NB4 (cell line): ENCODE results near the gene VENTX.

Source experiments
- DNase-seq: peaks from one replicate; pipeline ENCODE4 v3.0.0; 2010; ENCODE audit warnings: low read depth
- H3K4me3 ChIP-seq: one replicate; pipeline ENCODE4 v1.5.1; 2011; ENCODE audit warnings: mild to moderate bottlenecking, low read depth, low read length, moderate library complexity
- CTCF ChIP-seq: IDR thresholded peaks from one replicate; pipeline ENCODE4 v1.5.1; 2012; ENCODE audit warnings: low read depth, low read length
- MAX ChIP-seq: IDR thresholded peaks from 2 replicates; pipeline ENCODE4 v1.6.1; 2011; ENCODE audit warnings: low read depth, low read length
- MYC ChIP-seq: IDR thresholded peaks from 2 replicates; pipeline ENCODE4 v1.6.1; 2011; ENCODE audit warnings: low read depth, low read length
- POLR2A ChIP-seq: IDR thresholded peaks from 2 replicates; pipeline ENCODE4 v1.6.1; 2011; ENCODE audit warnings: mild to moderate bottlenecking; ENCODE audit not compliant: insufficient read length; ENCODE audit errors: extremely low read depth

Gene VENTX

GRCh38 chr10:133200621-133201031 lies 37.0 kb upstream of the VENTX start:
- no peak overlapping the region for H3K4me3 ChIP-seq
- TF ChIP-seq POLR2A (no peak), CTCF (no peak), MAX (no peak), MYC (no peak)
- DNase-seq = no peak

- TF ChIP-seq MYC = no peak
- TF ChIP-seq POLR2A = no peak
- TF ChIP-seq MAX = no peak
- no peak for TF ChIP-seq CTCF
- no peak overlapping the region for H3K4me3 ChIP-seq
- DNase-seq = no peak
Observed at GRCh38 chr10:133201151-133201947, 36.3 kb upstream of the VENTX start.

- no peak for DNase-seq
- no peak overlapping the region for H3K4me3 ChIP-seq
- TF ChIP-seq CTCF = no peak
- TF ChIP-seq MAX = no peak
- no peak for TF ChIP-seq POLR2A
- no peak for TF ChIP-seq MYC
Observed at GRCh38 chr10:133201948-133202725, 35.5 kb upstream of the VENTX start.

GRCh38 chr10:133202778-133203651 lies 34.6 kb upstream of the VENTX start:
- no peak for DNase-seq
- no peak for TF ChIP-seq MAX
- no peak for TF ChIP-seq POLR2A
- no peak for TF ChIP-seq MYC
- TF ChIP-seq CTCF = no peak
- no peak overlapping the region for H3K4me3 ChIP-seq

GRCh38 chr10:133203652-133204195 lies 33.9 kb upstream of the VENTX start:
- no peak for DNase-seq
- H3K4me3 ChIP-seq = no peak overlapping the region
- TF ChIP-seq MAX (no peak), MYC (no peak), POLR2A (no peak), CTCF (no peak)
